Calu3 (cell line): ENCODE data around the gene LST1. TPM values are rescaled to one million over a fixed set of nuclear protein-coding genes. Genes with fewer than 3 reads are reported as not detected.
A peak's percentile ranks its signal among the peaks of the same experiment; 100 is the strongest.

Source experiments
- BruUV-seq: library from RNA; stranded (reverse); fragments of 400-500 nt; replicated peaks from 2 replicates; lab custom pipeline; 2021; lab: Mats Ljungman, UMichigan
- CTCF ChIA-PET: fragments of 300-600 bp; sonication (Branson Sonifier 250); formaldehyde crosslinking; loops from one replicate; lab custom pipeline; 2022; ENCODE audit warnings: antibody characterized with exemption; lab: Charles Lee
- DNase-seq: peaks from one replicate; pipeline ENCODE4 v3.0.0; 2022
- H3K27ac Mint-ChIP-seq: one replicate; pipeline ENCODE4 v1.8.0; 2022; ENCODE audit warnings: mixed read lengths; ENCODE audit not compliant: unreplicated experiment
- H3K27me3 Mint-ChIP-seq: one replicate; pipeline ENCODE4 v1.8.0; 2022; ENCODE audit warnings: mixed read lengths; ENCODE audit not compliant: unreplicated experiment
- H3K36me3 Mint-ChIP-seq: one replicate; pipeline ENCODE4 v1.8.0; 2022; ENCODE audit warnings: mild to moderate bottlenecking, moderate library complexity, mixed read lengths; ENCODE audit not compliant: insufficient read depth, unreplicated experiment
- H3K4me1 Mint-ChIP-seq: one replicate; pipeline ENCODE4 v1.8.0; 2022; ENCODE audit warnings: mild to moderate bottlenecking, low read depth, mixed read lengths; ENCODE audit not compliant: unreplicated experiment
- H3K4me3 Mint-ChIP-seq: one replicate; pipeline ENCODE4 v1.8.0; 2022; ENCODE audit warnings: mild to moderate bottlenecking, low read depth, moderate library complexity, mixed read lengths; ENCODE audit not compliant: unreplicated experiment
- H3K9me3 Mint-ChIP-seq: one replicate; pipeline ENCODE4 v1.8.0; 2022; ENCODE audit warnings: low read depth, mixed read lengths; ENCODE audit not compliant: unreplicated experiment
- intact Hi-C: fragments of 100-400 bp; cut with micrococcal nuclease; formaldehyde crosslinking; loops from one replicate; pipeline ENCODE4 v1.10.0; 2022; ENCODE audit not compliant: unreplicated experiment
- total RNA-seq: library from RNA; stranded (reverse); gene quantifications from 2 replicates; pipeline ENCODE4 v1.2.3, GENCODE V29; 2022
- TF ChIP-seq, protein P1 (sequence below): fragments of 200-600 bp; IDR thresholded peaks from one replicate; pipeline ENCODE4 v1.8.0; 2022; ENCODE audit warnings: antibody characterized with exemption; ENCODE audit not compliant: unreplicated experiment

Gene LST1
- total RNA-seq, 1 experiment from 2014 or later: 0.94 TPM

GRCh38 chr6:31597006-31597405 lies 10.9 kb downstream of the LST1 start:
- peak; percentile 45 for DNase-seq
- intact Hi-C loops: loop anchor here (5.0 kb wide), 1 partner anchor 200 kb away; no protein-coding TSS in a partner anchor
- no TSS peak for BruUV-seq

GRCh38 chr6:31607317-31607716 lies 21.2 kb downstream of the LST1 start:
- TF ChIP-seq, protein P1, sequence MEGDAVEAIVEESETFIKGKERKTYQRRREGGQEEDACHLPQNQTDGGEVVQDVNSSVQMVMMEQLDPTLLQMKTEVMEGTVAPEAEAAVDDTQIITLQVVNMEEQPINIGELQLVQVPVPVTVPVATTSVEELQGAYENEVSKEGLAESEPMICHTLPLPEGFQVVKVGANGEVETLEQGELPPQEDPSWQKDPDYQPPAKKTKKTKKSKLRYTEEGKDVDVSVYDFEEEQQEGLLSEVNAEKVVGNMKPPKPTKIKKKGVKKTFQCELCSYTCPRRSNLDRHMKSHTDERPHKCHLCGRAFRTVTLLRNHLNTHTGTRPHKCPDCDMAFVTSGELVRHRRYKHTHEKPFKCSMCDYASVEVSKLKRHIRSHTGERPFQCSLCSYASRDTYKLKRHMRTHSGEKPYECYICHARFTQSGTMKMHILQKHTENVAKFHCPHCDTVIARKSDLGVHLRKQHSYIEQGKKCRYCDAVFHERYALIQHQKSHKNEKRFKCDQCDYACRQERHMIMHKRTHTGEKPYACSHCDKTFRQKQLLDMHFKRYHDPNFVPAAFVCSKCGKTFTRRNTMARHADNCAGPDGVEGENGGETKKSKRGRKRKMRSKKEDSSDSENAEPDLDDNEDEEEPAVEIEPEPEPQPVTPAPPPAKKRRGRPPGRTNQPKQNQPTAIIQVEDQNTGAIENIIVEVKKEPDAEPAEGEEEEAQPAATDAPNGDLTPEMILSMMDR: no peak
- peaks cover 43% of the 10 kb centered on the region for H3K27me3 Mint-ChIP-seq
- no peak overlapping the region for H3K27ac Mint-ChIP-seq
- CTCF ChIA-PET: interaction anchor here (0.6 to 1.2 kb wide), 2 partner anchors 8 to 45 kb away, joined by 4 to 5 read pairs; no protein-coding TSS in a partner anchor
- no peak overlapping the region for H3K4me3 Mint-ChIP-seq
- no TSS peak for BruUV-seq
- intact Hi-C loops: no loop called here
- no peaks in the 10 kb centered on the region for H3K4me1 Mint-ChIP-seq
- H3K9me3 Mint-ChIP-seq: no peaks in the 10 kb centered on the region
- no peaks in the 10 kb centered on the region for H3K36me3 Mint-ChIP-seq
- no peak for DNase-seq

More at GRCh38 chr6:31597006-31597405, 10.9 kb downstream of the LST1 start:
- Mint-ChIP-seq H3K27me3 (no peaks in the 10 kb centered on the region), H3K4me1 (peaks cover 8% of the 10 kb centered on the region), H3K4me3 (no peak overlapping the region), H3K9me3 (no peaks in the 10 kb centered on the region), H3K36me3 (no peaks in the 10 kb centered on the region), H3K27ac (no peak overlapping the region)
- TF ChIP-seq, protein P1: peak; percentile 75
- CTCF ChIA-PET: interaction anchor here (0.6 to 4.3 kb wide), 11 partner anchors 9 to 658 kb away, joined by 3 to 84 read pairs (median 5); partner anchors contain the start of genes ATP6V1G2, DDX39B, LTB and NFKBIL1

DNA sequence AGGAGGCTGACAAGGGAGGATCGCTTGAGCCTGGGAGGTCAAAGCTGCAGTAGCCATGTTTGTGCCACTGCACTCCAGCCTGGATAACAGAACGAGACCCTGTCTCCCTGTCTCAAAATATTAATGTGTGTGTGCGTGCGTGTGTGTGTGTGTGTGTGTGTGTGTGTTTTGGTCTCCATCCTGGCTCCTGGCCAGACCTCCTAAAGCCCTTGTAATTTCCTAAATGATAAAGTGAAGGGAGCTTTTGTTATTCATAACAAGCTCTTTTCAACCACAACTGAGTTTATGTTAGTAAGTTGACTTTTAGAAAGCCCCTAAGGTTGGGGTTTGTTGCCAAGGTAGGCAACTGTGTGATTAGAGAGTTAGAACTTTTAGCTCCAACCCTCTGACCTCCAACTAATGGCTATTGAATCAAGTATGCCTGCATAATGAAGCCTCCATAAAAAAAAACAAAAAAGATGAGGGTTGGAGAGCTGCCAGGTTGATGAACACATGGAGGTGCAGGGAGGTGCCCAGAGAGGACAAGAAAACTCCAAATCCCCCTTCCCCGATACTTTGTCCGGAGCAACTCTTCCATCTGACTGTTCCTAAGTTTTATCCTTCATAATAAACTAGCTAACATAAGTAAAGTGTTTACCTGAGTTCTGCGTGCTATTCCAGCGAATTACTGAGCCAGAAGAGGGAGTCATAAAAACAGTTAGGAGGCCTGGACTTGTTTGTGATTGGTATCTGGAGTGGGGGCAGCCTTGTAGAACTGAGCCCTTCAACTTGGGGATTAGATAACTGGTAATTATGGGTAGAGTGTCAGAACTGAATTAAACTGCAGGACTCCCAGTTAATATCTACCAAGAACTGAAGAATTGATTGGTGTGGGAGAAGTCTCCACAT lies 23.7 kb downstream of the LST1 start:
- no TSS peak for BruUV-seq
- Mint-ChIP-seq H3K4me3 (no peak overlapping the region), H3K27ac (no peak overlapping the region), H3K4me1 (no peaks in the 10 kb centered on the region), H3K9me3 (no peaks in the 10 kb centered on the region), H3K36me3 (no peaks in the 10 kb centered on the region), H3K27me3 (peaks cover 33% of the 10 kb centered on the region)
- no peak for DNase-seq
- TF ChIP-seq, protein P1: no peak
- CTCF ChIA-PET: interaction anchor here (0.7 to 1.3 kb wide), 4 partner anchors 11 to 218 kb away, joined by 3 to 6 read pairs (median 3); no protein-coding TSS in a partner anchor
- intact Hi-C loops: no loop called here

DNA sequence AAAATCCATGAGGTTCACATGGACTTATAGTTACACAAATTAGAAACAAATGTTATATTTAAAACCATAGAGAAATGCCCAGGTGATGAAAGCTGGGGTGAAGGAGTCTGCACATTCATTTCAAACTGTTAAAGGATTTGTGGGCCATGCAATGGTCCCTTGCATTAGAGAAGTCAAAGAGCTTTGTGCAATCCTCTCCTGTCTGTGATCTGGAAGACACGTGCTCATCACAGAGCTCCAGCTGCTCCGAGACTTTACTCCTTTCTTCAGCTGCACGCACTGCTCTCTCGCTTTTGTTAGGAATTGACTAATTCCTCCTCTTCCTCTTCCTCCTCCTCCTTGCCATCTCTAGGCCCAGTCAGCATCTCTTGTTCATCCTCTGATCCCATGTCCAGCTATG lies 24.9 kb downstream of the LST1 start:
- Mint-ChIP-seq H3K27me3 (peaks cover 42% of the 10 kb centered on the region), H3K4me1 (no peaks in the 10 kb centered on the region), H3K9me3 (no peaks in the 10 kb centered on the region), H3K27ac (no peak overlapping the region), H3K4me3 (no peak overlapping the region), H3K36me3 (no peaks in the 10 kb centered on the region)
- intact Hi-C loops: no loop called here
- CTCF ChIA-PET: interaction anchor here (0.7 to 1.0 kb wide), 2 partner anchors 13 to 244 kb away, joined by 4 read pairs; no protein-coding TSS in a partner anchor
- DNase-seq: no peak
- no TSS peak for BruUV-seq
- TF ChIP-seq, protein P1: no peak
